HG03378 (cell line): ENCODE measurements around the gene SEMA3D.

Experiments
- ATAC-seq: cut with Tn5 transposase; IDR thresholded peaks from one replicate; pipeline ENCODE4 v1.9.1; 2021; ENCODE audit warnings: mild to moderate bottlenecking, moderate library complexity; ENCODE audit not compliant: unreplicated experiment

SEMA3D gene

DNA sequence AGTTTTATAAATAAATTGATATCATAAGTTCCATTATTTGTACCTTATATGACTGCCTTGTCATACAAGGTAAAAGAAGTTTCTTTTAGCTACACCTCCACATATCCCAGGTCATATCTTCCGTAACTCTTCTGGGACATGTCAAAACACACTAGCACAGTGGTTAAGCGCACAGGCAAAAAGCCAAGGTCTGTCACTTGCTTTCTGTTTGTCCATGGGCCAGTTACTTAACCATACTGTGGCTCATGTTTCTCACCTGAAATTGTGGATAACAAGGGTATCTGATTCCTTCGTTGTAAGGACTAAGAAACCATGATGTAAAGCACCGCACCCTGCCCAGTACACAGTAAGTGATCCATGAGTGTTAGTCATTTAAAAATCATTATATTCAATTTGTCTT, 56.2 kb downstream of the SEMA3D start:
- ATAC-seq, result no peak

DNA sequence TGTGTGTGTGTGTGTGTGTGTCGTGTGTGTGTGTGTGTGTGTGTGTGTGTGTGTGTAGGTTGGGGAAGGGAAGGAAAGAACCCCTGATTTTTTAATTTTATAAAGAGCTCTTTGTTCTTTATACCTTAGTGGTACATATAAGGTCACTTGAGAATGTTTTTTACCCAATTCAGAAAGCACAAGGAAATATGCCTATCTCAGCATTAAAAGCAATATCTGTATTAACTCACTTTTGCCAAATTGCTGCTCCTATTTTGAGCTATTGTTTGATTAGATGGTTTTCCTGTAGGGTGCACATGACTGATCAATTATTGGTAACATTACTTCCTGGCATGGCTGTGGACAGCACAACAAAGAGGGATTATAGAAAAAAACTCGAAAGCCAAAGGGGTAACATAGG, 60.5 kb downstream of the SEMA3D start:
- no peak for ATAC-seq

DNA sequence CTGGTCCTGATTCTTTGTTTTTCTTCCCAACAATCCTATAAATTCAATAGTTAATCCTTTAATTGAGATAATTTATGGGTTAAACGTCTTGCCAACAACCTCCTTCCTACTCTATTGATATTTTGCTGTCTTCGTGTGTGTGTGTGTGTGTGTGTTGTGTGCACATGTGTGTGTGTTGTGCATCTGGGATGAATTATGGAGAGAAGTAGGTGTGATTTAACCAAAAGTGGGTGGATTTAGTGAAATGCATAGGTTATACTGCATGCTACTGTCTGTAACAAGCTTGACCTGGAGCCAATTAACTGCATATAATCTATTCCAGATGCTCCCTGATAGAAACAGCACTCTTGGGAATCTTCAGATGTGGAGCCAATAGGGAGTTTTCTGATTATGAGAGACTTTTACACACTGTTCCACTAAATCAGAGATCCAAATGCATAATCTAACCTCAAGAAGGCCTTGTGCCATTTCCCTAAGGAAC, 61.2 kb downstream of the SEMA3D start:
- no peak for ATAC-seq

DNA sequence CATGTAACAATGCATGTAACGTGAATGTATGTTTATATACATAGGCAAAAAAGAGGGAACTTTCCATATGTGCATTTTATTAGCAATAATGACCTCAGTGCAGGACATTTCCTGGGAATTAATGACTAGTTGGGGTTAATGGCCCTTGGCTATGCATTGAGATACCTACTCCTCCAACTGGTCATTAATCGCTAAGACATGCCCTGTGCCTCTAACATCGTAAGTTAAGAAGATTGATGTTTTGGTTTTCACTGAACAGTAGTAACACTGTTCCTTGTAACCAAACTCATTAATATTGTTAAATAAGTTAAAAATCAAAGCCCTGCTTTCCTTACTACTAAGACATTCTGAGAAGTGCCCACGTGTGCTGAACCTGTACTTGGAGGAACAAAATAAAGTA, 61.7 kb downstream of the SEMA3D start:
- ATAC-seq, result no peak

DNA sequence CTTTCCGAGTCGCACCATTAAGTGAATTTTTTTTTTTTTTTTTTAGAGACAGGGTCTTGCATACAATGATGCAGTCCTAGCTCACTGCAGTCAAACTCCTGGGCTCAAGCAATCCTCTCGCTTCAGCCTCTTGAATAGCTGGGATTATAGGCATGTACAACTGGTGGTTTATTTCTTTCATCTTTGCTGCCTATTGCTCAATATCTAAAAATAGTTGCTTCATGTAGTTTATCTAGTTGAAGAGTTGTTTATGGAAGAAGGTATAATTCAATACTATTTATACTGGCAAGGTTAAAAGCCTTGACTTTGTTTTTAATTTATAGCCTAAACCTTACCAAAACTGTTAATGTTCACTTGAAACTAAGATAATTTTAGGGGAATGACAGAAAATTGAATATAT, 66.9 kb downstream of the SEMA3D start:
- no peak for ATAC-seq

DNA sequence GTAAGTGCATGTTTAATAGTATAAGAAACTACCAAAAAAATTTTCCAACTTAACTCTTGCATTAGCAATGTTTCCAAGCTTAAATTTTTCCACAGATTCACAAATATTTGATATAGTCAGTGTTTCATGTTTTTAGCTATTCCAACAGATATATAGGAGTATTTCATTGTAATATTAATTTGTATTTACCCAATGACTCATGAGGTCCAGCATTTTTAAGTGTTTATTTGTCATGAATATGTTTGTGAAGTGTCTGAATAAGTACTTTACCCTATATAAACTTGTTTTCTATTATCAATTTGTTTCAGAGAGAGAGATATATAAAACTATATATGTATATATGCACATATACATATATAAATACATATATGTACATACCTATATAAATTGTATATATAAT, 71.0 kb downstream of the SEMA3D start:
- ATAC-seq, result no peak

DNA sequence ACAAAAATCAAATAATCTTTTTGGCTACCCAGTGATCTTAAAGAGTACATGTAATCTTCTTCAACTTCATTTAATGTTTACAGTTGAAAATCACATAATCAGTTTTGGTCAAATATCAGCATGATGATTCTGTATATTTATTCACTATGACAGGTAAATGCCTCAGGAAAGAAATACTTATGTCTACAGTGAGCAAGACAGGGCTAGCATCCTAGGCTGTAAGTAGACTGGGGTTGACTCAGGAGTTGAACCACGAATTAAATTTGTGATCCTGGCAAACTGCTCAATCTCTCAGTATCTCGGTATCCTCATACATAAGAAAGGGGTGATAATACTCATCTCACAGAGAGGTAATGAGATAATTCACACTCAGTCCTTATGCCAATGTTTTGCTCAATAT, 71.8 kb downstream of the SEMA3D start:
- ATAC-seq, result no peak

DNA sequence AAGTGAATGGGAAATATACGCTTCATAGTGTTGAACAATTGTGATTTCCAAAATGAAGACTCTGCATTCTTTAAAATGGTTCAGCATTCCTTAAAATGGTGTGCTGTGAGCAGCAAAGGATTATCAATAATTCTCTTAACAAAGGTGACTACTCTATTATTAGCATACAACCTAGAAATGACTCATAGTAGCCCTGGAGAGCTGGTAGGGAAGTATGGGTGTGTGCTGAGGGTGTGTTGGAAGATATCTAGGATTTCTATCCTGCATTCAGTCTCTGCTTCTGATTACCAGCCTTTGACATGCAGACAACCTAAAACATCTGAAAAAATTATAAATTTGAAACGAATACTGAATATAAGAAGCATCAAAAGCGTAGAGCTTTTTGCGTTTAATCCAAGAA, 72.5 kb downstream of the SEMA3D start:
- ATAC-seq, result no peak

DNA sequence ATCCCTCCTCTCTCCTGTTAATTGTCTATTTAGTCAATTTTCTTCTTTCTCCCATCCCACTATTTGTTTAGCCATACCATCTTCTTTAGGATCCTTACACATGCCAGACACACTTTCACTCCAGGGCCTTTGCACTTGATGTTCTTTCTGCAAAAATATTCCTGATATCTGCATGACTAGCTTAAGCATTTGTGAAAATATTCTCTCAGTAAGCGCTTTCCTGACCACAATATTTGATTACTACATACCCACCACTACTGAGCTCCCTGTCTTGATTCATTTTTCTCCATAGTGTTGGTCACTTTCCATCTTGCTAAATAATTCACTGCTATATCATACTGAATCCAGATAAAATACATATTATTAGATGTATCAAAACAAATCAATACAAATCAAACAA, 75.1 kb downstream of the SEMA3D start:
- ATAC-seq, result no peak

DNA sequence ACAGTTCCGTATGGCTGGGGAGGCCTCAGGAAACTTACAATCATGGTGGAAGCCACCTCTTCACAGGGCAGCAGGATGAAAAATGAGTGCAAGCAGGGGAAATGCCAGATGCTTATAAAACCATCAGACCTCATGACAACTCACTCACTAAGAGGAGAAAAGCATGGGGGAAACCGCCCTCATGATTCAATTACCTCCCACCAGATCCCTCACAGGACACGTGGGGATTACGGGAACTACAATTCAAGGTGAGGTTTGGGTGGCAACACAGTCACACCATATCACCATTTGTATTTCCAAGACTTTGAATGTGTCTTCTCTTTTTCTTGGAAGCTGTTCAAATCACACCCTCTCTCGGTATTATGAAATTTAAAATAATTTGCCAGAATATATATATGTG, 80.1 kb downstream of the SEMA3D start:
- no peak for ATAC-seq

DNA sequence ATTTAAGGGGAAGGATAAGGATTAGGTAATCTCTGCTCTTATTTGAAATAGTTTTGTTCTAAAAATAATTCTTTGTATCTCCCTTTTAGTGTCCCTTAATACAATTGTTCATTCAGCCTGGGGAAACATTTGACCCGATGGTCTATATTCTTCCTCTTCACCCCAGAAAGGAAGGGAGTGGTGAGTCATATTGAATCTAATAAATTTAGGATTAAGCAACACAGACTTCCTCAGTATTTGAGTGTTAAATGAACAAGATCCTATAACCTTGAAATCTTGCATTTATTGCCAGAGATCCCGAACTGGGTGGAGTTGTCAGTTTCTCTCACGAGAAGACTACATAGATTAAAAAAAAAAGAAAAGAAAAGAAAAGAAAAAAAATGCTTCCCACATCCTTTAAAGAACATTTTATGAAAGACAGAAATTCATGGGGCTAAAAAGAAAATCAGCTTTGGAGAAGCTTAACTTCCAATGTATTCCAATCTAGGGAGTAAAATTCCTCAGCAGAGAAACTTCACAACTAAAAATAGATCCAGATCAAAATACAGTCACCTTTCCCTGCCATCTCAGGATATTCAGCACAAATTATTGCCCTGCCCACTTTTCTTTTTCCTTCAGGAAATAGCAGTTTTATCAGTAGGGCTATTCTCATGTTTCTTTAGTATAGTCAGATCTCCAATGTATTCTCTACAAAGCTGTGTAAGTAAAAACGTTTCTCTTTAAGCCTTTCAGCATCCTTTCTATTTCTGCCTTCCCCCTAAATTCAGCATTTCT, 82.2 kb downstream of the SEMA3D start:
- ATAC-seq, result no peak

DNA sequence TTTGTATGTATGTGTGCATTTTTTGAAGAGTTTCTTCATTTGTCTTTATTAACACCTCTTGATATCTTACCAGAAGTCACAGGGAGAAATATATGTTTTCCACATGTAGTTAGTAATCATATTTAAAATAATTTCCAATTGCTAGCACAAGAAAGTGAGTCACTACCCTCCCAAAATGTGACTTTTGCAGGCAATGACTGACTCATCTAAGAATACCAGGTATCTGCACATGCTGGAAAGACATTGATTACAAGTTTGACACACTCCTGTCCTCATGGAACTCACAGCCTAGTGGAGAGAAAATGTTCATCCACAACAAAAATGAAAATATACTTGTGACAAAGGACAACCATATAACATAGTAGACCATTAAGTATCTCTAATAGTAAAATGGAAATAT, 82.9 kb downstream of the SEMA3D start:
- ATAC-seq, result no peak

DNA sequence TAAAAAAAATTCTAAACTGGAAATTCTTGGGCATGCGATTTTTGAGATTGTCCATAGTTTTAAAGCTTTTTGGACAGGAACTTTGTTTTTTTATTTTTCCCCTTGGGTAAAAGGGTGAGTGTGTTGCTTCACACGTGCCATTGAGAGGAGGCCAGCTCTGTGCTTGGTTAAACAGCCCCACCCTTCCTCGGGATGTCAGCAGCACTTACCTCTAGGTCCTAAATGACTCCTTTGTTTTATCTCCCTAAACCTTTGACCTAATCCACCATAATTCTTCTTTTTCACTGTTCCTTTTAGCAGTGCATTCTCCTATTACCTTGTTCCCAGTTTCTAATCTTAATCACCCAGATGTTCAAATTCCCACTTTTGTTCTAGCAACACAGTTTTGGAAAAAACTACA, 83.5 kb downstream of the SEMA3D start:
- ATAC-seq, result no peak

DNA sequence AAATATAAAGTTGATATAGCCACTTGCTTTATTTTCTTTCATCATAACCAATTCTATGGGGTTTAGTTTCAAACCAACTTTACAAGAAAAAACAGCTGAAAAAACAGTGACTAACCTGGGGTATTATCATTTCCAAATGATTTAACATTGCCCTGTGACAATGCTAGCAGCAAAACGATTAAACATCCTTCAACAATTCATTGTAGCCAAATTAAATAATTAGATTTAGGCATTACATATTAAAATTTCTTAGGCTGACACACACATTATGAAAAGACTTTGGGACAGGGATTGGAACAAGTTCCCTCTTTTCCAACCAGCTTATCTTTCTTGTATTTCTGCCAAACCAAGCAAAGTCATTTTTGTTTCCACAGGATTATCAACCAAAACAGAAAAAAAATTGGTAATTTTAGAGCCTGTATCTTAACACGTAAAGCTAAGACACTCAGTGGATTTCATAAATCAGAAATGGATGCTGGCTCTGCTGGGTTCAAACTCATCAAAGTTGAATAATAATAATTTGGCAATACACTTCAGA, 84.0 kb downstream of the SEMA3D start:
- no peak for ATAC-seq

DNA sequence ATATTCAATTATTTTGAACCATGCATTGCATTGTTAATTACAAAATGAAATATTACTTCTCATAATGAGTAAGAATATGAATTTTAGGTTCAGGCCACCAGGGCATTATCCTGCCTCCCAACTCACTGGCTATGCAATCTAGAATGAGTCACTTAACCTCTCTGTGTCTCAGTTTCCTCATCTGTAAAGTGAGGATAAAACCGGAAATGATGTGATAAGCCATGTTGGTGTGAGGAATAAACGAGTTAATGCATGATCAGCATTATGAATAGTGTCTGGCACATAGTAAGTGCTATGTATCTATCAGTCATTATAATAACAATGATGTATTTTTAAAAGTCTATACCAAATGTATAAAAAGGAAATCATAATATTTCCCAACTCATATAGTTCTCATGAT, 85.5 kb downstream of the SEMA3D start:
- ATAC-seq, result no peak

DNA sequence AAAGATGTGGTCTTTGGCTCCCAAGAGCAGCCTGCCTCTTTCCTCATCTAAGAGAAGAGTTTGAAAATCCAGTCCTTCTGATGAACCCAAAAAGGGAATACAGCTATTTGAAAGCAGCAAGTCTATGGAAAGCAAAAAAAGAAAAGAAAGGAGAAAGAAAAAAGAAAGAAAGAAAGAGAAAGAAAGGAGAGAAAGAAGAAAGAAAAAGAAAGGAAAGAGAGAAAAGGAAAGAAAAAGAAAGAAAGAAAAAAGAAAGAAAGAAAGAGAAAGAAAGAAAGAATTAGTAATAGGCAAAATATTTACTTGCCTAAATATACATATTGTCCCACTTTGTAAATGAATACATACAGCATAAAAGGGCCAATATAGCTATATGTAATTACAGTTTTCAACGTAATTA, 89.0 kb downstream of the SEMA3D start:
- ATAC-seq, result no peak

DNA sequence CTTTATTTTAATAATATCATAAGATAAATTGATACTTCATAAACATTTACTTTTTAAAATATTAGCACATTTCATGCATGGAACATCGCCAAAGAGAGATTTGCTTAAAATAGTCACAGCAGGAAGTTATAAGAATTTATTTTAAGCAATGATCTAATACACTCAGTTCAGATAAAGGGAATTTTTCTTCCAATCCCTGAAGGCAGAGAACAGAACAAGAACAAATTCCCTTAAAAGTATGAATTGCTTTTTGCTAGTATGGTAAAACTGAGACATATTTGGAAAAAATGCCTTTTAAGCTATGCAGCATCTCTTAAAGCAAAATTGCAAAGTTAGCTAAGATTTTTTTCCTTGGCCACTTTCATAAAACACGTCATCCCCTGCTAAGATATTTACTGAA, 91.0 kb downstream of the SEMA3D start:
- ATAC-seq, result no peak

DNA sequence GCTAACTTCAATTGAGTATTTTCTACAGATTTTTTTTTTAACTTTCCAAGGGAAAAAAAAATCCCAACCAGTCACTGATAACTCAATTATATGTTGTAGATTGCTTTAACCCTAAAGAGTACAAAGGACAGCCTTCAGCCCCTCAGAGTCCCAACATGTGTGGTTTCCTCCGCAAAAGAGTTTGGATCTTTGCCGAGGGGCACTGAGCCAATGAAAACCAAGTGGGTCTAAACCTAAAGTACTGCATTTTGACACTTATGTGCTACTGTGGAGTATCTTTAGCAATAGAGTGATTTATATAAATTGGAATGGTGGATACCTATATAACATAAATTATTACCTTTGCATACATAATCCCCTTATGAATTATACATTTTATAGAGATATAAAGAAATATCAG, 91.5 kb downstream of the SEMA3D start:
- no peak for ATAC-seq

DNA sequence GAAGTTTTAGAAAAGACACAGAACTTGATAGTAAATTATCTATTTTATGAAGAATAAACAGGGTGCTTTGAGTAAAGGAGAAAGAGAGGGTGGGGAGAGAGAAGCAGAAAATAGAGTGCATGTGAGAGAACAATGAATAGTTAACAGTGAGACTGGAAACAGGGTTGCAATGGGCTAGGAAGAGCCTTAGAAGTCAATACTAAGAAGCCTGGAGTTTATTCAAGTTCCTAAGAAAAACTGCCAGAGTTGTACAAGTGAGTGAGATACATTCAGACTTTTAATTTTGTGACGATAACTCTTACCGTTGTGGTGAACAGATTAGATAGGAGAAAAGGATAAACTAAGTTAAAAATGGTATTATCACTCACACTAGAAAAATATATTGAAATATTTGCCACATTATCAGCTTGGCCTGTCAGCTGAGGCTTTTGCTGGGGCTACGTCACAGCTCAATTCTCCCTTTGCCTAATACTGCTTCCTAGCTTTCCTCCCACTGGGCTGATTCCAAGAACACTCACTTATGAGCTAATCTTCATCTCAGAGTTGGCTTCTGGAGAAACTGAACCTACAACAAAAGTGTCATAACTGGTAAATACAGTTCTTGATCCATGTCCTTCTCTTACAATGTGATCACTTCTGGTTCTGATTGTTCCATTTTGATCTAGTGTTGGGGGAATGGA, 92.7 kb downstream of the SEMA3D start:
- no peak for ATAC-seq

DNA sequence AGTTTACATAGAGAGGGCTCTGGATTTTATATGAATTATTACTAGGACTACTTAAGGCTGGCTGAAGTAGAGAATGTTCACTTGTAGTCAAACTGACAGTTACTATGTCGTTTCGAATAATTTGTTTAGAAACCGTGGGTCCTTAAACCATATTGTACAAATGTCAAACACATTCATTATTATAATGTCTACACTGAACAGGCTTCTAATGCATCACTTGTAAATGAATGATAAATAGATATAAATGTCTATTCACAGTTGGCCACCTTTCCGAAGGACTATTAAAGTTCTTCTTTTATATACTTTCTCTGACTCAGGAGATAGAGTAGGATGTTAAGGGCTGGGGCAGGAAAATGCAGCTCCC, 95.3 kb downstream of the SEMA3D start:
- no peak for ATAC-seq

DNA sequence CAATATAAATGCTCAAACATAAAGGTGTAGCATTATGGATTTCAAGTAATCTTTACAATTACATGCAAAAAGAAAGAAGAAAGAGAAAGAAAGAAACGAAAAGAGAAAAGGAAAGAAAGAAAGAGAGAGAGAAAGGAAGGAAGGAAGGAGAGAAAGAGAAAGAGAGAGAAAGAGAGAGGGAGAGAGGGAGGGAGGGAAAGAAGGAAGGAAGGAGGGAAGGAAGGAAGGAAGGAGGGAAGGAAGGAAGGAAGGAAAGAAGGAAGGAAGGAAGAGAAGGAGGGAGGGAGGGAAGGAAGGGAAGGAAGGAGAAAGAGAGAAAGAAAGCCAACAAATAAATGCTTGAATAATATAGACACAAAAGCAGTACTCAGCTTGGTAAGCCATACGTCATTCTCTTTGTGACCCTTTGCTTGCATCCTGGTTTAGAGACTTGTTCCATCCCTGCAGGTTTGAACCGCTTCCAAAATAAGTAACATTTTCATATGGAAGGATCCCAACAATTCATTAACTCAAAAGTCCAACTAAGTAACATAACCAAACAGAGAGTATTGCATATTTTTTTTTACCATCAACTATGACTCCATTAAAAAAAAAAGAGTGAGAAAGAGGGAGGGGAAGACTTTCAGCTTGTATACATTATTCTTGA, 95.8 kb downstream of the SEMA3D start:
- no peak for ATAC-seq

DNA sequence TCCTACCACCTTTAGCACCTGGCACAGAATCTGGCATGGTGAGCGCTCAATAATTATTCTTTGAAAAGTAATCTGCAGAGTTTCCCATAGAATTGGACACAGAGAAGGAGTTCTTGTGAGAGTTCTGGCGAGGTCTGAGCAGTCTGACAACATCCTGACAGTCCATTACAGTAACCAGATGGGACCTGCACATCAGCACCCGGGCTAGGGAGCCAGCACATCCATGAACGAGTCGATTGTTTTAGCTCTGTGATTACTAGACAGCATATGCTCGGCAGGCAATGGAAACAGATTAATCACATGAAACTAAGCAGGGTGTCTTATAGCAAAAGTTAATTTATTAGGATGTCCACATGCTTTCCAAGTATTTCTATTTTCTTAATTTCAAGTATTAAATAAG, 96.7 kb downstream of the SEMA3D start:
- ATAC-seq, result no peak
